Mucosa of descending colon (tissue), 3 donors: ENCODE measurements around the gene MBOAT1. TPM values are rescaled to one million over a fixed set of nuclear protein-coding genes. Genes with fewer than 3 reads are reported as not detected.

Experiments used
- ATAC-seq: fragments of 200-7000 bp; cut with Tn5 transposase; one replicate; pipeline ENCODE4 v1.9.1; 2020; ENCODE audit warnings: mild to moderate bottlenecking, moderate library complexity
- DNase-seq, 3 donors: peaks; one replicate each; pipeline ENCODE4 v3.0.0-alpha.2; 2020
- H3K36me3 ChIP-seq: fragments of 200-600 bp; one replicate; pipeline ENCODE4 v1.8.0; 2021; ENCODE audit warnings: low read depth, mild to moderate bottlenecking
- H3K4me1 ChIP-seq: fragments of 200-600 bp; one replicate; pipeline ENCODE4 v1.8.0; 2021; ENCODE audit warnings: low read depth, mild to moderate bottlenecking
- H3K4me3 ChIP-seq: fragments of 200-600 bp; one replicate; pipeline ENCODE4 v1.8.0; 2021; ENCODE audit warnings: mild to moderate bottlenecking
- H3K9me3 ChIP-seq: fragments of 200-600 bp; one replicate; pipeline ENCODE4 v1.8.0; 2021; ENCODE audit warnings: mild to moderate bottlenecking
- CTCF ChIP-seq: fragments of 200-600 bp; IDR thresholded peaks from one replicate; pipeline ENCODE4 v1.8.0; 2022; ENCODE audit warnings: antibody characterized with exemption, mild to moderate bottlenecking
- intact Hi-C, 2 donors: fragments of 100-400 bp; cut with DNase I in 1 of 2; cut with micrococcal nuclease in 1 of 2; formaldehyde crosslinking; loops; one replicate each; pipeline versions ENCODE4 v1.11.0 to v1.11.1; 2022; cut with DNase I, micrococcal nuclease
- total RNA-seq, 3 donors: library from RNA; stranded (reverse); fragmentation: NEBNext Ultra II Directional in 2 of 3; extraction: Animal tissue kit (Norgen Biotek cat#: 25700) in 2 of 3; gene quantifications; one replicate each; pipeline versions ENCODE4 v1.2.1 to v1.2.4, GENCODE V29; 2021 to 2023
- donor health status: DM: no; HTN: no; CAD: no; lungs with moderate emphysema.
- donor health status: DM: no; HTN: no; CAD: no.
- donor health status: DM: no; HTN: yes; CAD: no.

MBOAT1 gene
- total RNA-seq, 3 donors from 2014 or later = 33.7 to 77.0 (median 54.4) TPM

DNA sequence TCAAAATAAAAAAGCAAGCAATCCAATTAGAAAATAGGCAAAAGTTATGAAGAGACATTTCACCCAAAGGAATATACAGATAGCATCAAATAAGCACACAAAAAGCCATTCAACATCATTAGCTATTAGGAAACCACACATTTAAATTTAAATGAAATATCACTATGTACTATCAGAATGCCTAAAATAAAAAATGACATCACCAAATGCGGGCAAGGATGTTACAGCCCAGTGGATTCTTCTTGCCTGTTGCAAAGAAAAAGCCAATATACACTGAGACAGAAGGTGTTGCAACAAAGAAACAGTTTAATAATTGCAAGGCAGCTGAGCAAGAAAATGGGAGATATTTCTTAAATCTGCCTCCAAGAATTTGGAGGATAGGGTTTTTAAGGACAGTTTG is 31.0 kb upstream of the MBOAT1 start:
- intact Hi-C loops = no loop called here
- Histone ChIP-seq H3K9me3 (no peaks in the 10 kb centered on the region), H3K36me3 (no peaks in the 10 kb centered on the region), H3K4me3 (no peak overlapping the region), H3K4me1 (peaks cover 20% of the 10 kb centered on the region)
- no peak for TF ChIP-seq CTCF
- DNase-seq (no peak), ATAC-seq (no peak)

DNA sequence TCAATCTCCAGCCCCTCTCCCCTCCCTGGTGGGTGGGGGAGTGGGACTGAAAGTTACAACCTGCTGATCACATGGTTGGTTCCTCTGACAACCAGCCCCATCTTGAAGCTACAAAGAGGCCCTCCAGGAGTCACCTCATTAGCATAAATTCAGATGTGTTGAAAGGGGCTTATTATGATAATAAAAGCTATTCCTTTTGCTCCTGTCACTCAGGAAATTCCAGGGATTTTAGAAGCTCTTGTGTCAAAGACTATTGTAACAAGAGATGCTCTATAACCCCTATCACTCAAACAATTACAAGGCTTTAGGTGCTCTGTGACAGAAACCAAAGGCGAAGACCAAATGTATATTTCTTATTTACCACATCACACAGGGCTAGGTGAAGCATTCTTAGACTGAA is 30.1 kb upstream of the MBOAT1 start:
- DNase-seq (no peak), ATAC-seq (no peak)
- peaks cover 26% of the 10 kb centered on the region for H3K4me1 ChIP-seq
- H3K36me3 ChIP-seq = no peaks in the 10 kb centered on the region
- H3K9me3 ChIP-seq = no peaks in the 10 kb centered on the region
- TF ChIP-seq CTCF = no peak
- H3K4me3 ChIP-seq = no peak overlapping the region
- intact Hi-C loops = no loop called here

GRCh38 chr6:20241102-20241501 is 28.8 kb upstream of the MBOAT1 start:
- H3K4me1 ChIP-seq = peaks cover 31% of the 10 kb centered on the region
- no peaks in the 10 kb centered on the region for H3K9me3 ChIP-seq
- ATAC-seq (no peak), DNase-seq (no peak)
- TF ChIP-seq CTCF = no peak
- no peaks in the 10 kb centered on the region for H3K36me3 ChIP-seq
- intact Hi-C loops = no loop called here
- no peak overlapping the region for H3K4me3 ChIP-seq

DNA sequence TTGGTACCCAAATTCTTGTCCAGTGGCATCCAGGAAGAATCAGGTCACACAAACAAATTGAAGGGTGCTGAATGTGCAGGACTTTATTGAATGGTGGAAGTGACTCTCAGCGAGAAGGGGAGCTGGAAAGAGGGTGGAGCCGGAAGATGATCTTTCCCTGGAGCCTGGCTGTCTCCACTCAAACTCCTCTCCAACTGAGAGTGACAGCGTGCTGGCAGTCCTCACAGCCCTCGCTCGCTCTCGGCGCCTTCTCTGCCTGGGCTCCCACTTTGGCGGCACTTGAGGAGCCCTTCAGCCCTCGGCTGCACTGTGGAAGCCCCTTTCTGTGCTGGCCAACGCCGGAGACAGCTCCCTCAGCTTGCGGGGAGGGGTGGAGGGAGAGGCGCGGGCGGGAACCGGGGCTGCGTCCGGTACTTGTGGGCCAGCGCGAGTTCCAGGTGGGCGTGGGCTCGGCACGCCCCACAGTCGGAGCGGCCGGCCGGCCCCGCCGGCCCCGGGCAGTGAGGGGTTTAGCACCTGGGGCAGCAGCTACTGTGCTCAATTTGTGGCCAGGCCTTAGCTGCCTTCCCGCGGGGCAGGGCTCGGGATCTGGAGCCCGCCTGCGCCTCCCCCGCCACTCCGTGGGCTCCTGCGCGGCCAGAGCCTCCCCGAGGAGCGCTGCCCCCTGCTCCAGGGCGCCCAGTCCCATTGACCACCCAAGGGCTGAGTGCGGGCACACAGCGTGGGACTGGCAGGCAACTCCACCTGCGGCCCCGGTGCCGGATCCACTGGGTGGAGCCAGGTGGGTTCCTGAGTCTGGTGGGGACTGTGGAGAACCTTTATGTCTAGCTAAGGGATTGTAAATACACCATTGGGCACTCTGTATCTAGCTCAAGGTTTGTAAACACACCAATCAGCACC is 26.7 kb upstream of the MBOAT1 start:
- no peak for TF ChIP-seq CTCF
- ATAC-seq = no peak

GRCh38 chr6:20237677-20238460 is 25.6 kb upstream of the MBOAT1 start:
- no peak for TF ChIP-seq CTCF
- no peaks in the 10 kb centered on the region for H3K36me3 ChIP-seq
- ATAC-seq = peak; percentile 67
- intact Hi-C loops = no loop called here
- no peak overlapping the region for H3K4me3 ChIP-seq
- no peaks in the 10 kb centered on the region for H3K9me3 ChIP-seq
- peaks cover 16% of the 10 kb centered on the region for H3K4me1 ChIP-seq
- peak in 1 of 3 donors; percentile 56 for DNase-seq

More for the DNA sequence above, 26.7 kb upstream of the MBOAT1 start:
- H3K36me3 ChIP-seq = no peaks in the 10 kb centered on the region
- H3K9me3 ChIP-seq = no peaks in the 10 kb centered on the region
- no peak for DNase-seq
- H3K4me1 ChIP-seq = peaks cover 16% of the 10 kb centered on the region
- intact Hi-C loops = no loop called here
- no peak overlapping the region for H3K4me3 ChIP-seq
